ENCODE data around the gene EIF5.

The EIF5 gene

DNA sequence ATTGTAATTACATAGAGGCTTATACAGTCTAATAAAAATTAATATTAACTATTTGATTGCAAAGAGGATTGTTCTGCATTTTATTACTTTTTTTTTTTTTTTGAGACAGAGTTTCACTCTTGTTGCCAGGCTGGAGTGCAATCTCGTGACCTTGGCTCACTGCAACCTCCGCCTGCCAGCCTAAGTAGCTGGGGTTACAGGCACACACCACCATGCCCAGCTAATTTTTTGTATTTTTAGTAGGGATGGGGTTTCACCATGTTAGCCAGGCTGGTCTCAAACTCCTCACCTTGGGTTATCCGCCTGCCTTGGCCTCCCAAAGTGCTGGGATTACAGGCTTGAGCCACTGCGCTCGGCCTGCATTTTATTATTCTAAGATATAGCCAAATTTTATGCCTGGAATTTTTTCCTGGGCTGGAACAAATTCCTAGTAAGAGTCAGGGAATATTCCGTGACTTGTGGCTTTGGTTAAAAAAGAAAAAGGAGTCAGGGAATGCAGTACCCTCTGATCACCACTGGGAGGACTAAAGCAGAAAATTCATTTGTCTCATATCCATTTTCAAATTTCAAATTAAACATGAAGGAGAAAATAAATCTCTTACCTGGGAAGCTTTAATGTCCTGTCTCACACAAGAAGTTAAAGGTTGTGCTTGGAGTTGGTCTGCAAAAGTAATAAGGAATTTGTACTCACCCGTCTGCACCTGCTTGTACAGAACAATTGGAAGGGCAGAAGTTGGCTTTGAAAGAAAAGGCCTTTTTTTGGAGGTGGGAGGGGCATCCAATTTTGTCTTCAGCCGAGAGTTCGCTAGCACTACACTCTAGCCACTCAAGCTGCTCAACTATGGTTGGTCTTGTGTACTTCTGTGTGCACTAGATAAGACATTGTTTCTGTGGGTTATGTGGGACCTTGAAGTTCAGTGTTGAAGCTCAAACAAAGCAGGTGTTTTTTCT is 59.9 kb downstream of the EIF5 start:
- DNase-seq (ENCODE audit: low read depth in 2 of 2): peak in 1 of 2 experiments; percentile 49
